Ovary (tissue), 3 donors: ENCODE results near the gene ATG5.

Experiments used
- EP300 ChIP-seq: sonication (generic); formaldehyde crosslinking; IDR thresholded peaks from one replicate; pipeline ENCODE4 v1.6.1; 2017; ENCODE audit warnings: antibody characterized with exemption
- POLR2A ChIP-seq: fragments of 450-650 bp; IDR thresholded peaks from one replicate; pipeline ENCODE4 v1.6.1; 2017; ENCODE audit warnings: antibody characterized with exemption, mild to moderate bottlenecking, moderate library complexity
- TF ChIP-seq, protein P1 (sequence below), 3 donors: fragments of 450-650 bp in 2 of 3; fragments of 200-600 bp in 1 of 3; IDR thresholded peaks; one replicate each; pipeline versions ENCODE4 v1.5.1 to v1.8.0; 2016 to 2022; ENCODE audit warnings: antibody characterized with exemption in 3 of 3, mild to moderate bottlenecking in 1 of 3
- donor health status: DM: no; HTN: no; CAD: no.

DNA sequence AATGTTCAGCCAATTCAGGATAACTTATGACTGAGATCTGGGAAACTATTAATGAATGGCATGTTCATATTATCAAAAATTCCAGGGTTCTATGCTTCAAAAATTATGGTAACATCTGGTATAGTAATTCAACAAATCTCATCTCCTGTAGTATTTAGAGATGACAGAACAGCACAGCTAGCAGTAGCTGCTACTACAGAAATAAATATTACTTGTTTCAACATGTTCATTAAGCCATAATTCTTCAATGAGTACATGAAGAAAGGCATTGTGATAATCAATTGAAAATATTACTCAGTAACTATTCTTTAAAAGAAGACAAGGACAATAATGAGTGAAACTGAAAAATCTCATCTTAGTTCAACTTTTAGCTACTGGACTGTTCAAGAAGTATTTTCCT, 66.8 kb downstream of the ATG5 start:
- TF ChIP-seq, protein P1, sequence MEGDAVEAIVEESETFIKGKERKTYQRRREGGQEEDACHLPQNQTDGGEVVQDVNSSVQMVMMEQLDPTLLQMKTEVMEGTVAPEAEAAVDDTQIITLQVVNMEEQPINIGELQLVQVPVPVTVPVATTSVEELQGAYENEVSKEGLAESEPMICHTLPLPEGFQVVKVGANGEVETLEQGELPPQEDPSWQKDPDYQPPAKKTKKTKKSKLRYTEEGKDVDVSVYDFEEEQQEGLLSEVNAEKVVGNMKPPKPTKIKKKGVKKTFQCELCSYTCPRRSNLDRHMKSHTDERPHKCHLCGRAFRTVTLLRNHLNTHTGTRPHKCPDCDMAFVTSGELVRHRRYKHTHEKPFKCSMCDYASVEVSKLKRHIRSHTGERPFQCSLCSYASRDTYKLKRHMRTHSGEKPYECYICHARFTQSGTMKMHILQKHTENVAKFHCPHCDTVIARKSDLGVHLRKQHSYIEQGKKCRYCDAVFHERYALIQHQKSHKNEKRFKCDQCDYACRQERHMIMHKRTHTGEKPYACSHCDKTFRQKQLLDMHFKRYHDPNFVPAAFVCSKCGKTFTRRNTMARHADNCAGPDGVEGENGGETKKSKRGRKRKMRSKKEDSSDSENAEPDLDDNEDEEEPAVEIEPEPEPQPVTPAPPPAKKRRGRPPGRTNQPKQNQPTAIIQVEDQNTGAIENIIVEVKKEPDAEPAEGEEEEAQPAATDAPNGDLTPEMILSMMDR (IDR thresholded peaks at IDR 0.05), result no peak
- TF ChIP-seq POLR2A, result no peak
- TF ChIP-seq EP300, result no peak
